Stimulated activated CD4-positive, alpha-beta T cell treated with anti-CD3 and anti-CD28 coated beads, Interleukin-2, amount 100 ng/mL, for 4 hours (primary cell): ENCODE results near the gene FAM131A.
A peak's percentile ranks its signal among the peaks of the same experiment; 100 is the strongest.

Experiments used
- DNase-seq: peaks from one replicate; pipeline ENCODE4 v3.0.0-alpha.2; 2020; ENCODE audit warnings: low read depth

The FAM131A gene

DNA sequence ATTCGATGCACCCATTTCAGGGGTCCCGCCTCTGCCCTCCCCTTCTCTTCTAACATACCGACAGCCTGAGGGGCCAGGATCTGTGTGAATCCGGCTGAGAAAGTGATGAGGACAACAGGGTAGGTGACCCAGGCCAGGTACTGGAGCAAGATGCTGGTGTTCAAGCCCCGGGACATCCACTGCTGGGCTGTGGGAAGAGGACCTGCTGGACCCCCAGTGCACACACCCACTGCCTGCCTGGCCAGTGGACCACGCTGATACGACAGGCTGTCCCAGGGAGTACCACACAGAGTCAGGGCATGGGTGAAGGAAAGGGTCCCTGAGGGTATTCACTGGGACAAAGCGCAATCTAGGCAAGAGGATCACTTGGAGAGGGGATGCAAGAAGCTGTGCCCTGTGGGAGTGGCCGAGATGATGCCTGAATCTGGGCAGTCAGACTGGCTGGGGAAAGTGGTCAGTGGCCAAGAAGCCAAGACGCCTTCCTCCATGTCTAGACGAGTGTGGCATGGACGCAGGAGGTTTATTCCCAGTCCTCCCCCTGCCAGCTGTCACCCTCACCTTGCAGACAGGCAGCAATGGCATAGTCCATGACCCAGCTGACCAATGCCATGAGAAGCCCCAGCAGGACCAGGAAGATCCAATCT is 20.8 kb downstream of the FAM131A start:
- no peak for DNase-seq

DNA sequence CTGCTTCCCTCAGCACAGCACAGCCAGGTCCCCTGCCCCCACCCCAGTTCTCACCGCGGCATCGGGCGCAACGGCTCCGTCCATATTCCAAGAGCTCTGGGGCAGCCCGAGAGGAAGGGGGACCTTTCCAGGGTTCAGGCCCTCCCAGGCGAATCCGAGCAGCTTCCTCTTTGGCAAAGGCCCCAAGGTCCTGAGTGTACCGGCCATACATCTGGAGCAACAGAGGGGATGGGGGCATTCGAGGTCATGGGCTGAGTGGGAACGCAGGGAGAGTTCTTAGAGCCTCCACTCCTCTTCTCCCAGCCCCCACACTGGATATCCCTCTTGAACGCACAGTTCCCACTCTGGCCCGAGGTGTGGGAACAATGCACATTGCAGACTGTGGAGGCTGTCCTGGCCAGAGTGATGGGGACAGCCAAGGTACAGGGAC is 21.5 kb downstream of the FAM131A start:
- DNase-seq, result no peak

DNA sequence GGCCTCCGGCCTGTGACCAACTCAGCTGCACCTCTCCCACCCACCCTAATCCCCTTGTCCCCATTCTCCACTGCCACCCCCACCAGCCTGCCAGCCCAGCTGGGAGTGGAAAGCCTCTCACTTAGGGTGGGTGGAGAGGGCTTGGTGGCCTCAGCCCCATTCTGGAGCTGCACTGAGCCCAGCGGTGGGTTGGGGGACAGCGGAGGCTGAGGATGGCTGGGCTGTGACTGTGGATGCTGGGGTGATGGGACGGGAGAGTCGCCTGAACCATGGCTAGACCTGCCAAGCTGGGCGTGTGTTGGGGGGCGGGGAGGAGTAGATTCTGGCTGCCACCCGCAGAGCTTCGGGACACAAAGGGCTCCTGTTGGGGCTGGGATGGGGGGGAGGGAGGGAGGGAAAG is 22.2 kb downstream of the FAM131A start:
- DNase-seq, result no peak

DNA sequence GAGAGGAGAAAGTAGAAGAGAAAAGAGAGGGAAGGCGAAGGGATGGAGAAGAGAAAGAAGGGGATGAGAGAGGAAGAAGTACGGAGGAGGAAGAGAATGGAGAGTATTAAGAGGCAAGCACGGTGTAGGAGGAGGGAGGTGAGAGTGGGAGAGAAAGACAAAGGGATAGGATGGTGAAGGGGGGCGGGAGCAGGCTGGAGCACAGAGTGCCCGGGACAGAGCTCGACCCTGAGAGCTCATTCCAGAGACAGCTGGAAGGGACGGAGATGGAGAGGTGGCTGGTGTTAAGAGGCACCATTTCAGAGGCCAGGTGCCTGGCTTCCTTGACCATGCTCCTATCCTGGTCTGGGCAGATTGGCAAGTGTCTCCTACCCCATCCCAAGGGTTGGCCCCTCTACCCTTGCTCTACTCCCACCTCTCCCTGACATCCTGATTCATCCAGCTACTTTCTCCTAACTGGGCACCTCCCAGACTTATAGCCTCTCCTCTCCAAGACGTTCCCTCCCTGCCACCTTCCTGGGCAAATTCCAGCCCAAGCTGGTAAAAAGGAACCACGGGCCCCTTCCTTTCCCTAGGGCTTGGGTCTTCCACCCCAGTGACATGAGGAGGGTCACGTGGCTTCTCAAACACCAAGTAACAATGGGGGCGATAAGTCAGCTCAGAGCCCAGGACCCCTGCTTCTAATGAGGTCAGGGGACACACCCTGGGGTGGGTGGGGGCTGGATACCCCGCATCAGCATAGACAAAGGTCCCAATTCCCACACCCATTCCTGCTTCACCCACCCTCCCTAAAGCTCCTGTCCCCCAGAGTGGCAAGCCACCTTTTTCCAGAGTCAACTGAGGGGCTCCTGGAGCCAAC is 22.9 kb downstream of the FAM131A start:
- DNase-seq, result no peak

DNA sequence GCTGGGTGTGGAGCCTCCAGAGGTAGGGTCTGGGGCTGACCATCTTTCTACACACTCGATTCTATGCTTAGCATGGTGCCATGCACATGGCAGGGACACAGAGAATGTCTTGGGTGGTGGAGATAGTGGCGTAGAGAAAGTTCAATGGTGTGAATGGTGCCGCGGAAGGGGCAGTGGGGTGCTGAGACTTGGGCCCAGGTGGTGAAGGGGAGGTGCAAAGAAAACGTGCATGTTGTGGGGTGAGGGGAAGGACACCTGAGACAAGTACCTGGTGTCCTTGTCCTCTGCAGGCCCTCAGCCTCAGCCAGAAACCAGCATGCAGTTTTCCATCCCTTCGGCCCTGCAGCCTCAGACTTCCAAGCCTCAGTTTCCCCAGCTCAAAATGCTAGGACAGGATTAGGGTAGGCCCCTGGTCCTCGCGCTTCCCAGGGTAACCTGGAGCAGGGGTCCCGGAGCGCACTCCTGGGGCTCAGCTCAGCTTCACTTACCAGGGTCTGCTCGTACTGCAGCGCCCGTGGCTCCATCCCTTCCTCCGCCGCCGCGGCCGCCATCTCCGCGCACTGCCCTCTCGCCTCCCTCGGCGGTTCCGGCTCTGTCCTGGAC is 23.6 kb downstream of the FAM131A start:
- no peak for DNase-seq

DNA sequence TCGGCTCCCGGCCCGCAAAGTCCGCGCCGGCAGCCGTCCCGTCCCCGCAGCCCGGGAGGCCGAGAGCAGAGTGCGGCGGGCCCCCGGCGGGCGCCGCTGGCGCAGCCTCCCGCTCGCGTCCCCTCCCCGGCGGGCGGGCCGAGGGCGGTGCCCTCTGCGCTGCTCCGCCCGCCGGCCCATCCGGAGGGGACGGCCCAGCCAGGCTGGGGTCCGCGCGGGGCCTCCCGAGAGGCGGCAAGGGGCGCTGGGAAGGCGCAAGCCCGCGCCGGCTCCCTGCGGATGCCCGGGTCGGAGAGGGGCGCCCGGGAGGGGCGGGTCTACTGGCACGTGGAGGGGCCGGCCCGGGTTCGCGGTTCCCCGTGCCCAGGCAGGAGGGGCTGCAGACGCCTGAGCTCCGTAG is 24.1 kb downstream of the FAM131A start, which contains the start of the genes CLCN2 and POLR2H:
TSS of gene CLCN2 (minus strand) at position 74 of the 400 bp plus-strand sequence. CDS start 126 bp downstream, outside the sequence.
TSS of gene POLR2H (plus strand) at position 179 of the 400 bp plus-strand sequence. CDS start 1,783 bp downstream, outside the sequence.
- DNase-seq, result no peak

DNA sequence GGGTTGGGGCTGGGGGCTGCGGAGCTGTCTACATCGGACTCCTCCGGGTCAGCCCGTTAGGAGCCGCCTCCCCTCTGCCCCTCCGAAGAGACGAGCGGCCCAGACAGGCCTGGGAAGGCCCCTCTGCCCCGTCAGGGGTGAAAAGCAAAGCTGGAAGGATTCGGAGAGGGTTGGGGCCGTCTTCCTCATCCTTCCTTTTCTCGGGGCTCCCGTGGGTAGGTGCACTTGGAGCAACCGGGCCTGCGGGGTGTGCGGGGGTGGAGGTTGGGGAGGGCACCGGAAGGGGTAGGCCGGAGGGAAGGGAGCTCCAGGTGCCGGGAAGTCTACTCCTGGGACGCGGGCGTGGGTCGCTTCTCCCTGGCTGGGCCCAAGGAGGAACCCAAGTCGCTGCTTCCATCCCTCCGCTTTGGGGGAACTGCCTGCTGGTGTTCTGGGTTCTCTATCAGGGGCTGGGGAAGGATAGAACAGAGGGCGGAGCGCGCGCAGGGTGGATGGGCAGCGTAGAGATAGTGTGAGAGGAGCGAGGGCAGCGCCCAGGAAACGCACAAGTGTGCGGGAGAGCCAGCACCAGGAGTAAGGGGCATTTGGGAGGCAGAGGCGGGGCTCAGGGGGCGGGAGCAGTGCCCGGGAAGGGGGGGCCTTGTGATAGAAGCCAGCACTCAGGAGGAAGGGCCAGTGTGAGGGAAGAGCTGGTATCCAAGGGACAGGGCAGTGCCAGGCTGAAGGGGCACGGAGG is 24.7 kb downstream of the FAM131A start:
- no peak for DNase-seq

DNA sequence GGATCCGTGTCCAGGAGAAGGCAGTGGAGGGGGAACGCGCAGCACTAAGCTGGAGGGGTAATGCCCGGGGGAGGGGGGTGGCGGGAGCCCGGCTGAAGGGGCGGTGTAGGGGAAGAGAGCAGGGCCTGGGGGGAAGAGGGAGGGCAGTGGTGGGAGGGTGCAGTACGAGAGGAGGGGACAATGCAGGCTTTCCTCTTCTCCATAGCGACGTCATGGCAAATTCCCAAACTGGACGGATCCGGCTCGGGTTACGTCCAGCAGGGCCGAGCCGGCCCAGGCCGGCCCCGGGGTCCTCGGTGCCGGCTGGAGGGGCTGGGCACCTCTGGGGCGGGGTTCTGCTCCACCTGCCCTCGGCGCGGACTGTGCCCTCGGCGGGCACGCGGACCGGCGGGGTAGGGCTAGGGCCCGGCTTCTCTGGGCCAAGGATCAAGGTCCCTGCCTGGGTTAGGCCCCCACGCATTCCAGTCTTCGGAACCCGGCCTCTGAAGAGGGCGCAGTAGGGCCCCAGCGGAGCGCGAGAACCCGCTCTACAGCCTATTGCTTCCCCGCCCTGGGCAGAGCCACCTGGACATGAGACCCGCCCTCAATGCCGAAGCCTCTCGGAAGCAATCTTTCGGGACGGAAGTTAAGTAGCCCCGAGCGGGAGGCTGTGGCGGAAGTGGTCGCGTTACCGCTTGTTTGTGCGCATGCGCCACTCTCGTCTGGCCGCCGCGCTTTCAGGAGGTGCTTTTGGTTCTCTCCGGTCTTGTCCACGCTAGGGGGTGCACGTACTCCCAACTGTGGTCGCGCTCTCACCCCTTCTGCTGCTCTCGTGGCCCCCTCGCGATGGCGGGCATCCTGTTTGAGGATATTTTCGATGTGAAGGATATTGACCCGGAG is 25.5 kb downstream of the FAM131A start:
- DNase-seq, result peak; percentile 88

DNA sequence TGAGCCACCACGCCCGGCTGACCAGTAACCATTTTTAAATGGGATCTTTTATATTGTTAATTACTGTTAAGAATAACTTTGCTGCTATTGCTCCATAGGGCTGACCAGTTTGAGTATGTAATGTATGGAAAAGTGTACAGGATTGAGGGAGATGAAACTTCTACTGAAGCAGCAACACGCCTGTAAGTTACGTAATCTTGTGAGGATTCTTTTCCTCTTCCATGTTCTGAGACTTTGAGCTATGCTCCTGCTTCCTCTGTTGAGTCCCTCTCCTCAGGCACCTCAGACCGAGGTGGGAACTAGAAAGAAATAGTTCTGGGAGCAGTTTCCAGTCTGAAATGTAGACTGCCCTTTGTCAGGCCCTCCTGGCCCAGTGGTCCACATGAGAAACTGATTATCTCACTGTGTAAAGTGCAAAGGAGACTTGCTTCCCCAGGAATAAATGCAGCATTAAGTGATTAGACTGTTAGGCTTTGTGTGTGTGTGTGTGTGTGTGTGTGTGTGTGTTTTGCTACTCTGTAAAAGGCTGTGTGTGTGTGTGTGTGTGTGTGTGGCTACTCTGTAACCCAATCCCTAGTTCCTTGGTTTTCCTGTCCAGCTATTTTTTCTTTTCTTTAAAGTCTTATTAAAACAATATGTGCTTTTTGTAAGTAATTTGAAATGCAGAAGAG is 29.4 kb downstream of the FAM131A start:
- DNase-seq, result no peak

DNA sequence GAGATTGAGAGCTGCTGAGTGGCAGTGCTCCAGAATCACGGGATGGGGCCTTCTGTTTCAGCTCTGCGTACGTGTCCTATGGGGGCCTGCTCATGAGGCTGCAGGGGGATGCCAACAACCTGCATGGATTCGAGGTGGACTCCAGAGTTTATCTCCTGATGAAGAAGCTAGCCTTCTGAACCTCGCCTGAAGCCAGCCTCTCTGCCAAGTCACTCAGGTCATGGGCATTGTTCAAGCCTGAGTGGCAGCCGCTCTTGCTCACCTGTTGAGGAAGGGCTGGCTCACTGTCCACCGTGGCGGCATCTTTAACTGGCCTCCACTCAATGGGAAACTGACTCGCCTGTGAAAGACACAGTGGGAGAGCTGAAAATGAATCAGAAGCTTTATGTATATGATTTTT is 30.7 kb downstream of the FAM131A start:
- no peak for DNase-seq

DNA sequence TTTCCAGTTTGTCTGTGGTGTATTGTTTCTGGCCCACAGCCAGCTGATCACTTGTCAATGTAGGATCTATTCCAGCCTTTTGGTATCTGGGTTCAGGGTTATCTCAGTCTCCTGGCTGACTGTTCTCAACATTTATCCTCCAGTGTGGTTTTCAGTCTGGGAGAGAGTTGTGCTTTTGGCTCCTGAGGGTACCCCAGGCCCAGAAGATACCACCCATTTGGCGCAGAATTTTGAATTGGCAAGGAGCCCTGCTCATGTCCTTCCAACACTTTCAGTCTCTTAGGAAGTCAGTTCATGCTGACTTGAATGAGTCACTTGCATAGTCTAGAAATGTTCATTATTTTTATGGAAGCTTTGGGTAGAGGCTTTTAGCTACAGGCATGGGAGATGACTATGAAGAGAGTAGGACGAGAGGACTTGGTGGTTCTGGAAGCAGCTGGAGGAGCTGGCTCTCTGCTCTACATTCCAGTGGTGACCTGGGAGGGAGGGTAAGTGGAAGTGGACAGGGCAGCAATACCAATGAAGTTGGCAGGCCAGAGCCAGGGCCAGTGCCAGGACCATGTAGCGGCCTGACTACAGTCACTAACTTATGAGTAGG is 31.3 kb downstream of the FAM131A start:
- no peak for DNase-seq

DNA sequence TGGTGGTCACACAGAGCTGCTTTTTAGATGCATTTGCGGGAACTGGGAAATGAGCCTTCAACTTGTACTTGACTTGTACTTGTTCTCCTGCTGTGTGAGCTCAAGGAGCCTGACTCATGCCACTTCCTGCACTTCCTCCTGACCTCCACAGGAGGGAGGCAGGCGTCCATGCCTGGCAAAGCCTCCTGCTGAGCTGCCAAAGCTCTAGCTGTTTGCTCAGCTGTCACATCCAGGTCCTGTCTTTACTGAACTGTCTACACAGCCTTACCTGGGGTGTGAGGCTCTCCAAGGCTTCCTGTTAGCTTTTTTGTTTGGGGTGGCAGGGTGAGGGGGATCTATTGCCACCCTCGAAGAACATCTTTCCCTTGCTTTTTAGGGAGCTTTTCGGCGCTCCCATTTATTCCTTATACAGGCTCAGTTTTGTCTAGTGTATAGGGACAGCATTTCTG is 34.2 kb downstream of the FAM131A start:
- peak; percentile 63 for DNase-seq

DNA sequence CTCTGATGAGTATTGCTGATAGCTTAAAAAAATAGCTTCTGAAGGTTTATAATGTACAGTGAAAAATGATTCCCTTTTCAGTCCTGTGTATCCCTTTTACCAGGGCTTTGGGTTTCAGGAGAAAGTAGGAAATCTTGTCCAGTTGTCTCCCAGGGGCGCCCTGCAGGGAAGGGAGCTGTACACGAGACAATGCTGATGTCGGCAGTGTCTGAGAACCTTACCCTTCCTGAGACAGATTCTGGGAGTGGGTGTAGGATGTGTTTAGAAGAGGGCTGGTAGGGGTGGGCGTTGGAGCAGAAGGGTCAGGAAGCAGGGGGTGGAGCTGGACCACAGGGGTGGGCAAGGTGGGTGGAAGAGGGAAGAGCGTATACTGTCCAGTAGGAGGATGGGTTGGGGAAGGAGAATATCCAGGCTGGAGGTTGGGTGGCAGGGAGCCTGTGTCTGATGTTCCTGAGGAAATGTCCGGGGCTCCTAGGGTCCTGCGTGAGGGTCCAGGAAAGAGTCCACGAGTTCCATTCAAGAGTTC is 35.0 kb downstream of the FAM131A start:
- DNase-seq, result no peak

DNA sequence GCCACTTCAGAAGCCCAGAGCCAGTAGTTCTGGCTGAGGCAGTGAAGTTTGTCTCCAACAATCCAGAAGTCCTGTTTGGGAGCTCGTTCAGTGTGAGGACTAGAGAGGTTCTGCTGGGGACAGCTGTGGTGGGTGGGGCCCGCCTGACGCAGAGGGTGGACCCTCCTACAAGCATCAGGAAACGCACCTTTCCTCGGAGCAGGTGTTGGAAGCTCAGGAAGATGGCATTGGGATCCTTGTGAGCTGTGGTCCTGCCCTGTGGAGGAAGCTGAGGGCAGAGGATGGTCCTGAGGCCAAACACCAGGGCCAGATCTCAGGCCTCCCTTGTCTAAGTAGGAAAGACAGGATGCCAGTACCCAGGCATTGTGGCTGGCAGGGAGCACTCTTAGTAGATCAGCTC is 35.5 kb downstream of the FAM131A start:
- DNase-seq, result no peak

DNA sequence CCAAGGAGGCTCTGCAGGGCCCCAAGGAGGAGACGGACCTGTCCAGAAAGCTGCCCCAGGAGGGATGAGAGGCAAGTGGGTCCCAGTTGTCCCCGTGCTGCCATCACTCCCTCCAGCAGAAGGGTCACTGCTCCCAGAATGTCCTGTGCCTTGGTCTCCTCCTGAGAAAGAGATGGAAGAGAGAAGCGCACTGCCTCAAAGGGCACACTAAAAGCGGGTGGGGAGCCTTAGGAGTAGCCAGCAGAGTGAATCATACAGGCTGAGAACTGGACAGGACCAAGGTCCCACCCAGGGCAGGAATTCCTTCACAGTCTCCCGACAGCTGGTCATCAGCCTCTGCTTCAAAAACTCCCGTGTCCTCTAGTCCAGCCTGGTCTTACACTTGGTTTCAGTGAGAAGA is 36.0 kb downstream of the FAM131A start:
- DNase-seq, result no peak

DNA sequence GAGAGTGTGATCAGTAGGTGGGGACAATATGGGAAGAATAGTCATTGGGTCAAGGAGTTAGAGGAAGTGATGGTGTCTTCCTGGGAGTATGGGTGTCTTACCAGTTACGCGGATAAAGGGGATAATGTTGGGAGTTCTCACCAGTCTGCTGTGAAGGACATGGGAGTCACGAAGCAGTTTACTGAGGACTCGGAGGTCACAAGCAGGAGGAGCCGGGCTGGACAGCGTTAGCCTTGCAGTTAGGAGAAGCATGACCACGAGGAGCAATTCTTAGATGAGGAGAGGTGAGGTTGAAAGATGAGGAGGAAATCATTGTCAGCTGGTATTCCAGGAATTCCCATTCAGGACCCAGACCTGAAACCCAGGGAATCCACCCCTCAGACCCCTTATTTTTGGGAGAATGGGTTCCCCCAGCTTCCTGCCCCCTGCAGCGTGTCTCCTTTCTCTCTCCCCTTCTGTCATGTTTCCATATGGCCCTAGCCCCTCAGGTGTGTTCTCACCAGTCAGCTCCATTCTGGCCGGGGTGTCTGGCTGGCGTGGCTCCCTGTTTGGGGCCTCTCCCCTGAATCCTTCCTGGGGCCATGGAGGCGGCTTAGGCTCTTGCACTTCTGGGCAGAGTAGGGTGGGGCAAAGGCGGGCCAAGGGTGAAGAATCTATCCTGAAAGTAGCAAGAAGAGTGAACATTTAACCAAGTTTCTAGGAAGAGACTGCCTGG is 38.5 kb downstream of the FAM131A start:
- no peak for DNase-seq

DNA sequence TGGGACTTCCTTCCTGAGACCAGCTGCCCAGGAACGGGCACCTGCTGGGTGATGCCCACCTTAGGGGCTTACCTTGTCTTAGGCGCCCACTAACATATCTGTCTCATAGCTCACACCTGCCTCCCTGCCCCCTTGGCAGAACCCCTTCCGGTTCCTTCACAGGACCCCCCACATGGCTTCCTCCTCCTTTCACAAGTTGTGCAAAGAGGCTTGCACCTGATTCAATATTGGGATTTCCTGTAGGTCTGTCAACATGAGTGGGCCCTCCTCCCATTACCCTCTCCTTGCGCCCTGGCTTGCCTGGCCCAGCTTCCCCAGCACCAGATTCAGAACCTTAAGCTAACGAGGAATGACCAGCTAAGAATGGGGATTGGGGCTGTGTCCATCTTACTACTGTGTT is 40.0 kb downstream of the FAM131A start:
- no peak for DNase-seq

DNA sequence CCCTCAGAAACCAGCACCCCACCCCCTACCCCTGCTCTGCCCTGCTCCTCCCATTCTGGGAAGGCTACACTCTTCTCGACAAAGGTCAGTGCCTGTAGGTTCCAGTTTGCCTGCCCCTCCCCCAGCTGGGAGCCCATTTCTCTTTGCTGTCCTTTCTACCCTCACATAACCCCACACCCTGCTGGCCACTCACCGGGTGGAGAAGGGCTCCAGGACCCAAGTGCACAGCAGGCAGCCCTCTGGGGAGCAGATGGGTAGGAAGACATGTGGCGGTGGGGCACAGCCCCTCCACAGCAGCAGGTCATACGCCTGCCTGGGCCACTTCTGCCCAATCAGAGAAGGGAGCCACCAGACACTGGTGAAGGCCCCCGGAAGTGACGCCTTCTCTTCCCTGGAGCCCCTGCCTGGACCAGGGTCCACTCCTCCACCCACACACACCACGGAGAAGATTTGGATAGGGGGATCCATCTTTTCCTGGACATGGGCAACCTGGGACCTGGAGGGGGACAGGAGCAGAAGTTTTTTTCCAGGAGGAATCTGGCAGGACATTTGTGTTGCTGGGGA is 40.6 kb downstream of the FAM131A start, which contains the start of gene THPO:
TSS of gene THPO (minus strand) at position 326 of the 564 bp plus-strand sequence. CDS start 1,948 bp downstream, outside the sequence.
- no peak for DNase-seq
